HG02571 (cell line): ENCODE results near the gene LIMS1.

Source experiments
- ATAC-seq: cut with Tn5 transposase; IDR thresholded peaks from one replicate; pipeline ENCODE4 v1.9.1; 2021; ENCODE audit warnings: mild to moderate bottlenecking, moderate library complexity; ENCODE audit not compliant: unreplicated experiment

The LIMS1 gene

DNA sequence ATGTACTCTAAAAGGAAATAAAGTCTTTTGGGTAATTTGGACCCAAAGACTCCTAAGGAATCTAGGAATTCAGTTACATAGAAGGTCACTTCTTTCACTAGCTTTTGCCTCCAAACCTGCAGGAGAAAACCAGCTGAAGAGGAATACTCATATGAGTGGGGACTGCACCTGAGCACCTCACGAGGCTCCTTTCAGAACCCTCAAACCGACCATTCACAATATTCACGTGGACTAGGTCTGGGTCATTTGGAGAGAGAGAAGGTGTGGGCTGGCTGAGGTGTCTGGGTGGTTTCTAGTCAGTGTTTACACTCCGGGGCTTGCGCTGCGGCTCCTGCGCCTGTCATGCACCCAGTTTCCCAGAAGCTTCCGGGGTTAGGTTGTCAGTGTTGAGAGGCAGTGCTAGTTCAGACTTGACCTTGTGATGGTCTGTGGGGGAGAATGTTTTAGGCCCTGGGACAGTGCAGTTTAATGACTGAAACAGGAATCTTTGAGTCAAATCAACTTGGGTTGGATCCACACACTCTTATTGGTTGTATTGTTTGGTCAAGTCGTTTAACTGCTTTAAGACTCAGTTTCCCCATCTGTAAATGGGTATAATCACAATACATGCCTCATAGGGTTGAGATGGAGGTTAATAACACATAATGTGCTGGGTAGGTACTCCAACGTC lies 78.4 kb downstream of the LIMS1 start:
- ATAC-seq, result peak; percentile 85

GRCh38 chr2:108613261-108614042 lies 79.2 kb downstream of the LIMS1 start:
- ATAC-seq, result no peak

DNA sequence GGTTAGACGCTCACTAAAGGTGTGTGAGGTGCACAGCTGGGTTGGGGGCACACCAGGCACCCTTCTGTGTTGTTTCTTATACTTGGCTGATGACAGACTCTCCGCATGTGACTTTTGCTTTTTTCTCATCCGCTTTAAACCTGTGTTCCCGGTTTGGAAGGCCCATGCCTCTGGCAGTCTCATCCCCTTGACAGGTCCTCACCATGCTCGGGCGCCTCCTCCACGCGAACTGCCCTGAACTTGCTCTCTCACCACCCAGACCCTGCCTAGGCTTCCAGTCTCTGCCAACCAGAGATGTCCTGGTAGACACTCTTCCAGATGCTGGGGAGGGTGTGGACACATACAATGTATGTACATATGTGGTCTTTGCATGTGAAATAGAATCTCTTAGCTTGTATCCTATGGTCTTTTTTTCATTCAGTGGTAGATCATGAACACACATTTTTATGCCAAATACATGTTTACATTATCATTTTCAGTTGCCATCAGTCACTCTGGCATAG lies 79.8 kb downstream of the LIMS1 start:
- no peak for ATAC-seq

DNA sequence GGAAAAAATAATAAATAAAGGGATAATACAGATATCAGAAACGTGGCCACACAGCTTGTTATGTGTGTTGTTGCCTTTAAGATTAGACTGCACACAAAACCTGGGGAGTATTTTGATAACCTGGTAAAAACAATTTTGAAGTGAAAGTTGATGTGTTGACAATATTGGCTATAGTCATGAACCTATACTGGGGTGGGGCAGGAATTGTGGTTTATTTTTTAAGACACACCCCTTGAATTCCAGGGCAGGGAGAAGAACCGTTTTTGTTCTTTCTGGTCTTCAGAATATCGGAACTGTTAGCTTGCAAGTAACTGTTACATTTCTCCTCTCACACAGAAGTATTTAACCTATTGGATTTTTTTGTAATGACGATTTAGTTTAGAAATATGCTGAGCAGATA lies 80.4 kb downstream of the LIMS1 start:
- no peak for ATAC-seq

DNA sequence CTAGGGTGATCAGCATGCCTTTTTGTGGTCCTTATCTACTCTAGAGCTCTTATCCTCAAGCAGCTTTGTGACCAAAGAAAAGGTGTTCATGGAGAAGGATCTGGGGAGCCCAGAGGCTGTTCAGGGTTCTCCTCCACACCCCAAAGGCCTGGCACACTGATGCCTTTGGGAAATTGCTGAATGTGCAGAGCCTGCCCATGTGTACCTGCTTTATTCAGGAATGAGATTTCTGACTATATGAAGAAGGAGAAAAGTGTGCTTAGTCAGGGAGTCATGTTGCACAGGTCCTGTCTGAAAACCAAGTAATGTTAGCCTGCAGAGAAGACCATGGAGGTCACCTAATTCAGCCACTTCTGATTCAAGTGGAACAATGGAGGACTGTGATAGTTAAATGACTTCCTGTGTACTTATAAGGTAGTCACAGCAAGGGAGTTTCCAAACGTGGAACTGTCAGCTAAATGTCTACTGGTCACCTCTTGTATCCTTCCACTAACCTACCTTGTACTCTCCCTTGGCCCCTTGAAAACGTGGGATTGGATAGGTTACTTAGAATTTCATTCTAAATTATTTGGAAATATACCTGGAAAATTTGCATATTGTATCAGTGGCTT lies 81.3 kb downstream of the LIMS1 start:
- ATAC-seq, result no peak

DNA sequence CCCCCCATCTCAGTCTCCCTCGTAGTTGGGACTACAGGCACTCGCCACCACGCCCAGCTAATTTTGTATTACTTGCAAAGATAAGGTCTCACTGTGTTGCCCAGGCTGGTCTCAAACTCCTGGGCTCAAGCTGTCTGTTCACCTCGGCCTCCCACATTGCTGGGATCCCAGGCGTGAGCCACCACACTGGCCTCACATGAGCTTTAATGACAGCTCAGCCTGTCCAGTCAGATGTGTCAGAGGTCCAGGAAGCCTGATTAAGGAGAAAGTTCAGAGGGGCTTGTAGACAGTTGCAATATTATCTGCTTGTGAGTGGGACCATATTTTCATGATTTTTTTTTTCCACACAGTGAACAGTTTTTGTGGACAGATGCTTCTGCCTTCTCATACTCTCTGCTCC lies 82.0 kb downstream of the LIMS1 start:
- no peak for ATAC-seq

DNA sequence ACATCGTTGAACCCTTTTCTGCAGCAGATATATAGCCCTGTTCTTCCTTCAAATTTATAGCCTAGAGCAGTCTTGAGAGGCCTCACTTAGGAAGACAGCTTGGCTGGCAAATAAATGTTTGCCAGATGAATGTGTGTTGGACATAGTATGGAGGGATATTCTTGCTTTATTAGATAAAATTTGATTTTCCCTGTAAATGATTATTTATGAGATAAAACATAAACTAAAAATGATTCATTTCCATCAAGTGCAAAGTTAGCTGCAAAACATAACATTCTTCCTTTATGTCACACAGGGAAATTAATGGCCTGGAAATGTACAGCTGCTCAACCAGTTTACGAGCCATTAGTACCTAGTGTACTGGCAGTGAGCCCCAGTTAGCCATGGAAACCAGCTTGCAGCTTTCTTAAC lies 82.5 kb downstream of the LIMS1 start:
- no peak for ATAC-seq

- no peak for ATAC-seq
Observed at GRCh38 chr2:108617617-108618016, 83.3 kb downstream of the LIMS1 start.

DNA sequence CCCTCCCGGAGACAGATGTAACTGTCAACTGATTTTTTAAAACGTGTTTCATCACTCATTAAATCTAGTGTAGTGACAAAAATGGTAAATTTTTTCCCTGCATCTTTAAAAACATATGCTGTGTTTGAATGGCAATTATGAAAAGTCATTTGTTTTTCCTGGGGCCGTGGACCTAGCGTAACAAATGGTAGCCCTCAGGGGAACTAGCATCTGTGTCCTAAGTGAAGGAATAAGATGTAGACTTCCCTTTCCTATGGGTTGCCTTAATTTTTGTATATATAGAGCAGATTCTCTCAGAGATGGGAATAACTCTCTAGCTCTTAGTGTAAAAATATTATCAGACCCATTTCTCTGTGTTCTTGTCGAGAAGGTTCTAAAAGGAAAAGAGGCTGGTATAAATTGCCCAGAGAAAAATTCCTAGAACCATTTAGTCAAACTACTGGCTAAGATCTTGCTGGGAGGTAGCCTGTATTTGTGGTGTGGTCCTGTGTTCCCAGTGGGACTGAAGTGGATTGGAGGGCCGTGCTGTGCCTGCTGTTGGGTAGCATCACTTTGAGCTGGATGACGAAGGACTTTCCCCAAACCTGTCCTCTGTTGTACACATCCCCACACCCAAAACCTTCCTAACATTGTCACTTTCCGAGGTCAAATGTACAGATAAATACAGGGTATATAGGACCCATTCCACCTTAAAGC lies 85.8 kb downstream of the LIMS1 start:
- ATAC-seq, result no peak

GRCh38 chr2:108620656-108621055 lies 86.4 kb downstream of the LIMS1 start:
- ATAC-seq, result no peak

DNA sequence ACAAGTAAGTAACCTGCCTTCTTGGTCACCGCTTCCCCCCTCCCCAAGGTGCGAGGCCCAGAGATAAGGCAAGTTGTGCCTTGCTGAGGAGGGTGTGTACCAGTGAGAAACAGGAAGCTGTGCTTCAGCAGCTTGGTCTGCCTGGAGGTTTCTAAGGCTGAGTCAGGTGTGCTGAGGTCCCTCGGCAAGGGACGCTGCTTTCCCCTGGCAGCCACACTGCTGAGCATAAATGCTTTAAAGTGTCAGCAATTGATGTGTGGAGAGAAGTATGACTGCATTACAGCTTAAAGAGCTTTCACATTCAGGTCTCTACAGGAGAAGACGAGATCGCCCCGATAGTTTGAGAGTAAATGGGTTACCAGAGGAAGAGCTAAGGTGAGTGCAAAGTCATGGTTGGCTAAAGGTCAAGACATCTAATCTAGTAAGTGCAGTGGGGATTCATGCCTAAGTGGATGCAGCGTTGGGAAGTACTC lies 86.9 kb downstream of the LIMS1 start:
- ATAC-seq, result peak; percentile 99

GRCh38 chr2:108621687-108622681 lies 87.7 kb downstream of the LIMS1 start:
- ATAC-seq, result no peak

DNA sequence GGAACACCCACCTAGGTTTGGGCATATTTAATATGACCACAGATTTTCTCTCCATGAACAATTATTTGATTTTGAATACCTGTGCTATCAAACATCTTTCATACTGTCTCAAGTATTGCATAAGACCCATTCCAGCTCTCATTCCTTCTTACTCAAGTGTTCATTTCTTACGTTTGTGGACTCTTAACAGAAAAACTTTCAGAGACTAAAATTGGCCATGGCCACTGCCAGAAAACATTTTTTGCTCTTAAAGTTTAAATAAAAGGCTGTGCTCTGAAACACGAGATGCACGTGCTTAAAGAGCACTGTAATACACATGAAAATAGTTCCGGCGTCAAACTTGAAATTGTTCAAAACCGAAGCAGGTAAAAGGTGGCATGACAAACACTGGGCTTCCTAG lies 89.3 kb downstream of the LIMS1 start:
- no peak for ATAC-seq

- no peak for ATAC-seq
Observed at GRCh38 chr2:108625186-108625827, 91.0 kb downstream of the LIMS1 start.

DNA sequence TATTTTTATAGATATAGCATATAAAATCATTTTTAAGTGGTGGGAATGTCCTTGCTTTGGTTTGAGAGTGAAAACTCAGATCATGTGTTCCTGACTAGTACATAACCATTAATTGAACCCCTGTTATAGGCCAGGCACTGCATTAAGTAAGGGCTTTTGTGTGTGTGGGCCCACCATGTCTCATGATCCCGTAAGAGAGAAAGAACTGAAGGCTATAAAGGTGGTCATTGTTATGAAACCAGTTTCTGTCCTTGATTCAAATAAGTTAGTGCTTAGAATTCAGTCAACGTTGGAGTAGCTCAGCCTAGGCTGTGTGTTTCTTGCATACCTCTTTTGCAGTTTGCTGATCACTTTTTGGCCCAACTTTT lies 91.5 kb downstream of the LIMS1 start:
- no peak for ATAC-seq

- ATAC-seq, result no peak
Observed at GRCh38 chr2:108626995-108627394, 92.7 kb downstream of the LIMS1 start.

DNA sequence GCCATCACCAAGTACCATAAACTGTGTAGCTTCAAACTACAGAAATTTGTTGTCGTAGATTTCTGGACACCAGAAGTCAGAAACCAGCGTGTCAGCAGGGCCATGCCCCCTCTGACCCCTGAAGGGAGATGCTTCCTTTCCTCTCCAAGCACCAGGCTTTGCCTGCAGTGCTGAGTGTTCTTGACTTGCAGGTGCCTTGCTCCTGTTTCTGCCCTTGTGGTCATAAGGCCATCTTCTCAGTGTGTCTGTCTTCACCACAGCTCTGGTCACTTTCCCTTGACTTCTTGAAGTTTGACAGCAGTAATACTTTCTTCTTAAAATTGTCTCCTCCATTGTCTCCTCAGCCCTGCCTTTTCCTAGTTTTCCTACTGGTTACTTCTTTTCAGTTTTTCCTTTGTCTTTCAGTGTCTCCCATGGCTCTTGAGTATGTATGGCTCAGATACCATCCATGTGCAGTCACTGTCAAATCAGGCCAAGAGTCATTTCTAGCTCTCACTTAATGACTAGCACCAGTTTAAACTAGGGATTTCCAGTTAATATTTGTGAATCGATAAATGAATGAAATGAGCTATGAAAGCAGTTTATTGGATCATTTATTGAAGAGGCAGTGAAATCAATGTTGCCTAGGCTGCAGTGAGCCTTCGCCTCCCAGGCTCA lies 93.8 kb downstream of the LIMS1 start:
- no peak for ATAC-seq

DNA sequence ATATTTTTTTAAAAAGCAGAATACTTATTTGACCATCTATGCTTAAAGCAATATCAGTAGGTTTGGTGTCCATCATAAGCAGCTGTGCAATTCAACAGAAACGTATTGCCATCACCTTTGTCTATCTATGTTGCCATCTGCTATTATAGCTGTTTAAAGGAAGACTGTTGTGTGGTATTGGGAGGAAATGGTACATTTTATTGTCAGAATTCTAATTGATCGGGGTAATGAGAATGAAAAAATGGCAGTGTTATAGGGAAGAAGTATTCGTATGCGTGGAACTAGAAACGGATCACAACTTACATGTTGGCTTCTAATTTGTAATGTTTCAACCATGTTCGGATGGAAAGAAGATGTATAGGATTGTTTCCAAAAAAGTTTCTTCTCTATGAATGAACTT lies 94.7 kb downstream of the LIMS1 start:
- ATAC-seq, result no peak

GRCh38 chr2:108629417-108629816 lies 95.1 kb downstream of the LIMS1 start:
- peak; percentile 80 for ATAC-seq
